OCI-LY3 (cell line): ENCODE data around the gene CLSTN2.

Experiments
- H2AFZ ChIP-seq: fragments of 200-600, 300-600 bp; shearing (Covaris generic); 2 replicates; pipeline ENCODE4 v1.6.0; 2014; ENCODE audit warnings: antibody characterized with exemption, low read depth, low read length
- H3K27ac ChIP-seq: fragments of 200-600, 300-600 bp; sonication (generic); 2 replicates; pipeline ENCODE4 v1.5.1; 2014; ENCODE audit warnings: mild to moderate bottlenecking, low read length, moderate library complexity, mixed read lengths
- H3K27me3 ChIP-seq: fragments of 200-600, 300-600 bp; sonication (generic); 2 replicates; pipeline ENCODE4 v1.6.1; 2014; ENCODE audit warnings: low read depth, low read length, mixed read lengths
- H3K36me3 ChIP-seq: fragments of 200-600, 300-600 bp; sonication (generic); replicated peaks from 2 replicates; pipeline ENCODE3; 2014; ENCODE audit warnings: low read depth, low read length, mixed read lengths
- H3K4me1 ChIP-seq: fragments of 300-600, 200-600 bp; sonication (generic); 2 replicates; pipeline ENCODE4 v1.6.1; 2014; ENCODE audit warnings: low read length, mixed read lengths
- H3K4me2 ChIP-seq: fragments of 200-600, 300-600 bp; sonication (generic); 2 replicates; pipeline ENCODE4 v1.6.1; 2014; ENCODE audit warnings: low read length, mixed read lengths
- H3K4me3 ChIP-seq: fragments of 300-600, 200-600 bp; sonication (generic); 2 replicates; pipeline ENCODE4 v1.5.1; 2014; ENCODE audit warnings: antibody characterized with exemption, mild to moderate bottlenecking, low read length, moderate library complexity
- H3K79me2 ChIP-seq: fragments of 300-600, 200-600 bp; shearing (Covaris generic); 2 replicates; pipeline ENCODE4 v1.6.1; 2014; ENCODE audit warnings: mild to moderate bottlenecking, low read length, mixed read lengths
- H3K9ac ChIP-seq: fragments of 300-600, 200-600 bp; shearing (Covaris generic); 2 replicates; pipeline ENCODE4 v1.6.0; 2014; ENCODE audit warnings: mild to moderate bottlenecking, low read length, moderate library complexity
- H3K9me3 ChIP-seq: fragments of 200-600, 300-600 bp; shearing (Covaris generic); 2 replicates; pipeline ENCODE4 v1.6.1; 2014; ENCODE audit warnings: low read length, mixed read lengths; ENCODE audit not compliant: insufficient read depth
- H4K20me1 ChIP-seq: fragments of 200-600, 300-600 bp; sonication (generic); 2 replicates; pipeline ENCODE4 v1.6.1; 2016; ENCODE audit warnings: low read length, mixed read lengths; ENCODE audit not compliant: insufficient read depth
- CTCF ChIP-seq: fragments of 200-600, 300-600 bp; sonication (generic); IDR thresholded peaks from 2 replicates; pipeline ENCODE4 v1.5.1; 2014; ENCODE audit warnings: antibody characterized with exemption, low read length, low read depth
- EZH2phosphoT487 ChIP-seq: fragments of 200-600 bp; shearing (Covaris generic); IDR thresholded peaks from 2 replicates; pipeline ENCODE4 v1.6.1; 2018; ENCODE audit warnings: antibody characterized with exemption, mixed run types, low read depth

CLSTN2 gene

GRCh38 chr3:140344601-140345205, 409.7 kb downstream of the CLSTN2 start:
- Histone ChIP-seq H2AFZ (no peak overlapping the region), H3K27ac (no peak overlapping the region), H3K9me3 (peaks cover 17% of the 10 kb centered on the region; the same call in 1 of the 2 replicates), H3K79me2 (no peaks in the 10 kb centered on the region), H3K4me2 (no peak overlapping the region), H3K4me3 (no peak overlapping the region), H3K9ac (no peak overlapping the region), H4K20me1 (no peaks in the 10 kb centered on the region), H3K4me1 (no peaks in the 10 kb centered on the region), H3K36me3 (peaks cover 6% of the 10 kb centered on the region), H3K27me3 (no peaks in the 10 kb centered on the region)
- TF ChIP-seq CTCF (no peak), EZH2phosphoT487 (no peak)

GRCh38 chr3:140347151-140347550, 412.2 kb downstream of the CLSTN2 start:
- H3K9me3 ChIP-seq, result peaks cover 18% of the 10 kb centered on the region; the same call in 1 of the 2 replicates
- no peak overlapping the region for H3K4me3 ChIP-seq
- TF ChIP-seq EZH2phosphoT487 (no peak), CTCF (no peak)
- H3K27ac ChIP-seq, result no peak overlapping the region
- no peak overlapping the region for H3K4me2 ChIP-seq
- H2AFZ ChIP-seq, result no peak overlapping the region
- H3K9ac ChIP-seq, result no peak overlapping the region
- H3K36me3 ChIP-seq, result peaks cover 6% of the 10 kb centered on the region
- no peaks in the 10 kb centered on the region for H4K20me1 ChIP-seq
- no peaks in the 10 kb centered on the region for H3K79me2 ChIP-seq
- H3K4me1 ChIP-seq, result peaks cover 9% of the 10 kb centered on the region; the same call in 1 of the 2 replicates
- no peaks in the 10 kb centered on the region for H3K27me3 ChIP-seq

GRCh38 chr3:140349938-140350337, 415.0 kb downstream of the CLSTN2 start:
- no peaks in the 10 kb centered on the region for H4K20me1 ChIP-seq
- peaks cover 6% of the 10 kb centered on the region for H3K36me3 ChIP-seq
- peaks cover 18% of the 10 kb centered on the region; the same call in 1 of the 2 replicates for H3K9me3 ChIP-seq
- H3K79me2 ChIP-seq, result no peaks in the 10 kb centered on the region
- TF ChIP-seq CTCF (no peak), EZH2phosphoT487 (no peak)
- H3K4me3 ChIP-seq, result no peak overlapping the region
- no peak overlapping the region for H3K9ac ChIP-seq
- H3K27ac ChIP-seq, result no peak overlapping the region
- peaks cover 9% of the 10 kb centered on the region; the same call in 1 of the 2 replicates for H3K4me1 ChIP-seq
- H3K4me2 ChIP-seq, result no peak overlapping the region
- no peaks in the 10 kb centered on the region for H3K27me3 ChIP-seq
- no peak overlapping the region for H2AFZ ChIP-seq

GRCh38 chr3:140351466-140351865, 416.5 kb downstream of the CLSTN2 start:
- Histone ChIP-seq H3K4me3 (no peak overlapping the region), H3K36me3 (peaks cover 6% of the 10 kb centered on the region), H3K9me3 (peaks cover 18% of the 10 kb centered on the region; the same call in 1 of the 2 replicates), H3K27ac (no peak overlapping the region), H3K4me1 (peaks cover 9% of the 10 kb centered on the region; the same call in 1 of the 2 replicates), H3K9ac (no peak overlapping the region), H2AFZ (no peak overlapping the region), H3K4me2 (no peak overlapping the region), H4K20me1 (no peaks in the 10 kb centered on the region), H3K79me2 (no peaks in the 10 kb centered on the region), H3K27me3 (no peaks in the 10 kb centered on the region)
- TF ChIP-seq EZH2phosphoT487 (no peak), CTCF (no peak)
